SJSA1 (cell line): Measurements from ENCODE around the gene GNA14. TPM values are rescaled to one million over a fixed set of nuclear protein-coding genes. Genes with fewer than 3 reads are reported as not detected.

Experiments used
- DNase-seq, 2 experiments: peaks; one replicate each; pipeline ENCODE4 v3.0.0-alpha.2; 2015 to 2020; ENCODE audit warnings: low spot score in 2 of 2, low read depth in 1 of 2
- H3K27ac ChIP-seq: fragments of 250-450 bp; sonication (Bioruptor Pico); 2 replicates; pipeline ENCODE4 v1.5.1; 2020; ENCODE audit warnings: mild to moderate bottlenecking, moderate library complexity
- H3K27me3 ChIP-seq: fragments of 250-450 bp; sonication (Bioruptor Pico); replicated peaks from 2 replicates; pipeline ENCODE4 v1.5.1; 2020; ENCODE audit warnings: mild to moderate bottlenecking, moderate library complexity
- H3K36me3 ChIP-seq: fragments of 250-450 bp; sonication (Bioruptor Pico); 2 replicates; pipeline ENCODE4 v1.5.1; 2020; ENCODE audit warnings: mild to moderate bottlenecking
- H3K4me1 ChIP-seq: fragments of 250-450 bp; sonication (Bioruptor Pico); replicated peaks from 2 replicates; pipeline ENCODE4 v1.6.1; 2021; ENCODE audit warnings: mild to moderate bottlenecking
- H3K4me3 ChIP-seq: fragments of 250-450 bp; sonication (Bioruptor Pico); 2 replicates; pipeline ENCODE4 v1.5.1; 2020; ENCODE audit warnings: mild to moderate bottlenecking
- H3K9me3 ChIP-seq: fragments of 250-450 bp; sonication (Bioruptor Pico); replicated peaks from 2 replicates; pipeline ENCODE4 v1.5.1; 2020; ENCODE audit warnings: mild to moderate bottlenecking
- total RNA-seq: library from RNA; depleted of rRNA; stranded (reverse); fragments of >200 nt; shearing (Covaris generic); gene quantifications from 2 replicates; pipeline ENCODE4 v1.2.3, GENCODE V29; 2014

The GNA14 gene
- total RNA-seq, 1 experiment from 2014 or later = 0.45 TPM

- H3K4me1 ChIP-seq = no peaks in the 10 kb centered on the region
- no peak overlapping the region for H3K4me3 ChIP-seq
- no peak for DNase-seq
- H3K9me3 ChIP-seq = no peaks in the 10 kb centered on the region
- no peaks in the 10 kb centered on the region for H3K36me3 ChIP-seq
- no peaks in the 10 kb centered on the region for H3K27me3 ChIP-seq
- no peak overlapping the region for H3K27ac ChIP-seq
These were observed 42.5 kb downstream of the GNA14 start for GRCh38 chr9:77605449-77606220.

- no peak for DNase-seq
- Histone ChIP-seq H3K4me1 (no peaks in the 10 kb centered on the region), H3K36me3 (no peaks in the 10 kb centered on the region), H3K27ac (no peak overlapping the region), H3K9me3 (no peaks in the 10 kb centered on the region), H3K4me3 (no peak overlapping the region), H3K27me3 (no peaks in the 10 kb centered on the region)
These were observed 43.8 kb downstream of the GNA14 start for GRCh38 chr9:77604316-77604715.

GRCh38 chr9:77602852-77603251 is 45.3 kb downstream of the GNA14 start:
- Histone ChIP-seq H3K27me3 (no peaks in the 10 kb centered on the region), H3K36me3 (no peaks in the 10 kb centered on the region), H3K4me1 (no peaks in the 10 kb centered on the region), H3K9me3 (no peaks in the 10 kb centered on the region), H3K27ac (no peak overlapping the region), H3K4me3 (no peak overlapping the region)
- DNase-seq = no peak

- H3K9me3 ChIP-seq = no peaks in the 10 kb centered on the region
- H3K4me1 ChIP-seq = no peaks in the 10 kb centered on the region
- DNase-seq = no peak
- no peak overlapping the region for H3K27ac ChIP-seq
- H3K4me3 ChIP-seq = no peak overlapping the region
- no peaks in the 10 kb centered on the region for H3K36me3 ChIP-seq
- no peaks in the 10 kb centered on the region for H3K27me3 ChIP-seq
These were observed 46.5 kb downstream of the GNA14 start for GRCh38 chr9:77601476-77602099.

- no peak for DNase-seq
- H3K9me3 ChIP-seq = no peaks in the 10 kb centered on the region
- no peaks in the 10 kb centered on the region for H3K27me3 ChIP-seq
- H3K36me3 ChIP-seq = no peaks in the 10 kb centered on the region
- H3K4me1 ChIP-seq = no peaks in the 10 kb centered on the region
- no peak overlapping the region for H3K4me3 ChIP-seq
- H3K27ac ChIP-seq = no peak overlapping the region
These were observed 47.3 kb downstream of the GNA14 start for GRCh38 chr9:77600810-77601209.

- Histone ChIP-seq H3K4me3 (no peak overlapping the region), H3K9me3 (no peaks in the 10 kb centered on the region), H3K27me3 (no peaks in the 10 kb centered on the region), H3K27ac (no peak overlapping the region), H3K4me1 (no peaks in the 10 kb centered on the region), H3K36me3 (no peaks in the 10 kb centered on the region)
- DNase-seq = no peak
These were observed 48.6 kb downstream of the GNA14 start for GRCh38 chr9:77599492-77599891.

GRCh38 chr9:77598991-77599390 is 49.1 kb downstream of the GNA14 start:
- no peaks in the 10 kb centered on the region for H3K27me3 ChIP-seq
- H3K4me3 ChIP-seq = no peak overlapping the region
- DNase-seq = no peak
- H3K9me3 ChIP-seq = no peaks in the 10 kb centered on the region
- H3K27ac ChIP-seq = no peak overlapping the region
- H3K4me1 ChIP-seq = no peaks in the 10 kb centered on the region
- H3K36me3 ChIP-seq = no peaks in the 10 kb centered on the region

- no peak for DNase-seq
- Histone ChIP-seq H3K27ac (no peak overlapping the region), H3K9me3 (no peaks in the 10 kb centered on the region), H3K27me3 (no peaks in the 10 kb centered on the region), H3K36me3 (no peaks in the 10 kb centered on the region), H3K4me3 (no peak overlapping the region), H3K4me1 (no peaks in the 10 kb centered on the region)
These were observed 49.6 kb downstream of the GNA14 start for GRCh38 chr9:77598524-77598923.

GRCh38 chr9:77597057-77597456 is 51.1 kb downstream of the GNA14 start:
- H3K9me3 ChIP-seq = no peaks in the 10 kb centered on the region
- no peak overlapping the region for H3K4me3 ChIP-seq
- no peaks in the 10 kb centered on the region for H3K27me3 ChIP-seq
- H3K27ac ChIP-seq = no peak overlapping the region
- DNase-seq = no peak
- no peaks in the 10 kb centered on the region for H3K36me3 ChIP-seq
- no peaks in the 10 kb centered on the region for H3K4me1 ChIP-seq

GRCh38 chr9:77595426-77596095 is 52.6 kb downstream of the GNA14 start:
- Histone ChIP-seq H3K36me3 (no peaks in the 10 kb centered on the region), H3K4me1 (no peaks in the 10 kb centered on the region), H3K27ac (no peak overlapping the region), H3K27me3 (no peaks in the 10 kb centered on the region), H3K9me3 (no peaks in the 10 kb centered on the region), H3K4me3 (no peak overlapping the region)
- no peak for DNase-seq

GRCh38 chr9:77594963-77595362 is 53.2 kb downstream of the GNA14 start:
- Histone ChIP-seq H3K4me3 (no peak overlapping the region), H3K36me3 (no peaks in the 10 kb centered on the region), H3K27me3 (no peaks in the 10 kb centered on the region), H3K4me1 (no peaks in the 10 kb centered on the region), H3K27ac (no peak overlapping the region), H3K9me3 (no peaks in the 10 kb centered on the region)
- no peak for DNase-seq

- no peaks in the 10 kb centered on the region for H3K36me3 ChIP-seq
- DNase-seq = no peak
- H3K4me1 ChIP-seq = peaks cover 3% of the 10 kb centered on the region
- H3K4me3 ChIP-seq = no peak overlapping the region
- H3K27me3 ChIP-seq = no peaks in the 10 kb centered on the region
- H3K27ac ChIP-seq = no peak overlapping the region
- H3K9me3 ChIP-seq = no peaks in the 10 kb centered on the region
These were observed 54.6 kb downstream of the GNA14 start for GRCh38 chr9:77593528-77593927.

- H3K36me3 ChIP-seq = no peaks in the 10 kb centered on the region
- H3K9me3 ChIP-seq = no peaks in the 10 kb centered on the region
- H3K4me1 ChIP-seq = peaks cover 12% of the 10 kb centered on the region
- no peak overlapping the region for H3K4me3 ChIP-seq
- no peak overlapping the region for H3K27ac ChIP-seq
- H3K27me3 ChIP-seq = no peaks in the 10 kb centered on the region
- DNase-seq = no peak
These were observed 55.6 kb downstream of the GNA14 start for GRCh38 chr9:77592476-77592875.

- DNase-seq = no peak
- H3K4me3 ChIP-seq = no peak overlapping the region
- H3K27me3 ChIP-seq = no peaks in the 10 kb centered on the region
- no peaks in the 10 kb centered on the region for H3K9me3 ChIP-seq
- H3K27ac ChIP-seq = no peak overlapping the region
- no peaks in the 10 kb centered on the region for H3K36me3 ChIP-seq
- peaks cover 12% of the 10 kb centered on the region for H3K4me1 ChIP-seq
These were observed 58.9 kb downstream of the GNA14 start for GRCh38 chr9:77589046-77589795.
